IMR-90 (cell line): Measurements from ENCODE around the gene PYGO2. TPM values are rescaled to one million over a fixed set of nuclear protein-coding genes. Genes with fewer than 3 reads are reported as not detected.

Source experiments
- CHD1 ChIP-seq: IDR thresholded peaks from 2 replicates; pipeline ENCODE4 v1.6.1; 2012; ENCODE audit warnings: low read depth, low read length, improper control_type of control experiment
- polyA plus RNA-seq, 3 experiments: library from polyadenylated mRNA; depleted of rRNA; stranded (reverse); fragments of >200 nt; gene quantifications; 2 replicates each; pipeline ENCODE4 v1.2.3, GENCODE V29; 2012; ENCODE audit warnings: low replicate concordance in 1 of 3
- total RNA-seq: library from RNA; depleted of rRNA; stranded (reverse); fragments of >200 nt; gene quantifications from 2 replicates; pipeline ENCODE4 v1.2.3, GENCODE V29; 2012
- TF ChIP-seq, protein P1 (sequence below): conservative IDR thresholded peaks from 2 replicates; pipeline ENCODE4 v1.5.1; 2012; ENCODE audit warnings: mild to moderate bottlenecking, low read depth, low read length, improper control_type of control experiment

PYGO2 gene
- total and polyA plus RNA-seq, 2 of the 4 experiments (the other 2 are of a cell fraction), result 5.4 to 14.8 TPM

DNA sequence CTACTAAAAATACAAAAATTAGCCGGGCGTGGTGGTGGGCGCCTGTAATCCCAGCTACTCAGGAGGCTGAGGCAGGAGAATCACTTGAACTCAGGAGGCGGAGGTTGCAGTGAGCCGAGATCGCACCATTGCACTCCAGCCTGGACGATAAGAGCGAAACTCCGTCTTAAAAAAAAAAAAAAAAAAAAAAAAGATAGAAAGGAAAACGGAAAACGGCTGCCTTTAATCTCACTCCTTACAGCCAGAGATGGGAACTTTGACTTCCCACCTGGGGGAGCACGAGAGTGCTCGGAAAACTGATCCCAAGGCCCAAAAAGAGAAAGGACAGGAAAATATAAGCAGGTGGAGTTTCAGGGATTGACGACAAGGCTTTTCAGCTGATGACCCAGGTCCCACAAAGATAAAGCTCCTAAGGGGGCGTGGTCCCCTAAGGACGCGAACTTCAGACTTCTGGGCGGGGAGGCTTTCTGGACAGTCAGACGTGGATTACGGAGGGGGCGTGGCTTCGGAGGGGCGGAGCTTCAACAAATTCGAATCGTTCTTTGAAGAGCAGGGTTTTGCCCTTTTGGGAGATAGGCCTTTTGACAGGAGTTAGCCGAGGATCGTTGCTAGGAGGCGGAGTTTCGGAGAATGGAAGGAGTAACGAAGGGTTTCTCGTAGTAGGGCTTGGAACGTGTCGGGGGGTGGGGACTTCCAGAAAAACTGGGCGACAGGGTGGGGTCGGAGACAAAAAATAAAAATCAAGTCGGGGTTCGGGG, 11.9 kb upstream of the PYGO2 start (continued):
- TF ChIP-seq, protein P1, sequence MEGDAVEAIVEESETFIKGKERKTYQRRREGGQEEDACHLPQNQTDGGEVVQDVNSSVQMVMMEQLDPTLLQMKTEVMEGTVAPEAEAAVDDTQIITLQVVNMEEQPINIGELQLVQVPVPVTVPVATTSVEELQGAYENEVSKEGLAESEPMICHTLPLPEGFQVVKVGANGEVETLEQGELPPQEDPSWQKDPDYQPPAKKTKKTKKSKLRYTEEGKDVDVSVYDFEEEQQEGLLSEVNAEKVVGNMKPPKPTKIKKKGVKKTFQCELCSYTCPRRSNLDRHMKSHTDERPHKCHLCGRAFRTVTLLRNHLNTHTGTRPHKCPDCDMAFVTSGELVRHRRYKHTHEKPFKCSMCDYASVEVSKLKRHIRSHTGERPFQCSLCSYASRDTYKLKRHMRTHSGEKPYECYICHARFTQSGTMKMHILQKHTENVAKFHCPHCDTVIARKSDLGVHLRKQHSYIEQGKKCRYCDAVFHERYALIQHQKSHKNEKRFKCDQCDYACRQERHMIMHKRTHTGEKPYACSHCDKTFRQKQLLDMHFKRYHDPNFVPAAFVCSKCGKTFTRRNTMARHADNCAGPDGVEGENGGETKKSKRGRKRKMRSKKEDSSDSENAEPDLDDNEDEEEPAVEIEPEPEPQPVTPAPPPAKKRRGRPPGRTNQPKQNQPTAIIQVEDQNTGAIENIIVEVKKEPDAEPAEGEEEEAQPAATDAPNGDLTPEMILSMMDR, result no peak
- peak; percentile 94; the same call in 1 of the 2 replicates for TF ChIP-seq CHD1
